HUDEP-2 (cell line): ENCODE measurements around the gene SYT2.
"Not testable (repeated sequence)": the region's sequence is repeated elsewhere in the genome, so short reads cannot be mapped to it uniquely, and the experiment has no call there.

Experiments
- DNase-seq, 76 experiments: peaks; one replicate each; lab custom pipeline; 2025; ENCODE audit not compliant: unreplicated experiment in 76 of 76; lab: John Stamatoyannopoulos, UW

Gene SYT2

GRCh38 chr1:202599669-202600431, 110.4 kb downstream of the SYT2 start:
- DNase-seq, result peak in 51 of 76 experiments; percentile 4 to 61 (median 25)

GRCh38 chr1:202597090-202597761, 113.0 kb downstream of the SYT2 start:
- DNase-seq, result no peak

- no peak for DNase-seq
These were observed 113.6 kb downstream of the SYT2 start for GRCh38 chr1:202596638-202597037.

GRCh38 chr1:202593845-202594244, 116.4 kb downstream of the SYT2 start:
- DNase-seq, result no peak

GRCh38 chr1:202592146-202592545, 118.1 kb downstream of the SYT2 start:
- no peak for DNase-seq

GRCh38 chr1:202591515-202591914, 118.7 kb downstream of the SYT2 start:
- no peak for DNase-seq

GRCh38 chr1:202590975-202591411, 119.3 kb downstream of the SYT2 start:
- no peak for DNase-seq

- no peak for DNase-seq
These were observed 120.1 kb downstream of the SYT2 start for GRCh38 chr1:202590126-202590525.

- DNase-seq, result no peak
These were observed 120.9 kb downstream of the SYT2 start for GRCh38 chr1:202589190-202589930.

- no peak for DNase-seq
These were observed 121.6 kb downstream of the SYT2 start for GRCh38 chr1:202588503-202589189.

- DNase-seq, result no peak
These were observed 122.3 kb downstream of the SYT2 start for GRCh38 chr1:202587859-202588485.

- DNase-seq, result no peak
These were observed 123.4 kb downstream of the SYT2 start for GRCh38 chr1:202586871-202587270.

- DNase-seq, result no peak
These were observed 124.0 kb downstream of the SYT2 start for GRCh38 chr1:202586018-202586821.

GRCh38 chr1:202585590-202585933, 124.7 kb downstream of the SYT2 start:
- DNase-seq, result no peak

- peak in 28 of 76 experiments; percentile 1 to 55 (median 20) for DNase-seq
These were observed 125.3 kb downstream of the SYT2 start for GRCh38 chr1:202584707-202585589.

GRCh38 chr1:202582350-202582749, 127.9 kb downstream of the SYT2 start:
- not testable (repeated sequence) for DNase-seq

- DNase-seq, result no peak
These were observed 129.6 kb downstream of the SYT2 start for GRCh38 chr1:202580619-202581018.

GRCh38 chr1:202579806-202580205, 130.4 kb downstream of the SYT2 start:
- no peak for DNase-seq

- DNase-seq, result no peak
These were observed 131.7 kb downstream of the SYT2 start for GRCh38 chr1:202578565-202578964.
